Endothelial cell of umbilical vein (primary cell): ENCODE data around the gene TDRD9. TPM values are rescaled to one million over a fixed set of nuclear protein-coding genes. Genes with fewer than 3 reads are reported as not detected.
"Not testable (repeated sequence)": the region's sequence is repeated elsewhere in the genome, so short reads cannot be mapped to it uniquely, and the experiment has no call there.

Experiments used
- BruUV-seq: library from RNA; stranded (reverse); fragments of 400-500 nt; replicated peaks from 2 replicates; lab custom pipeline; 2021; lab: Mats Ljungman, UMichigan
- CTCF ChIA-PET: fragments of 300-600, 350-600 bp; sonication (Branson Sonifier 250); formaldehyde crosslinking; loops from one replicate; lab custom pipeline; 2021; ENCODE audit warnings: antibody characterized with exemption, inconsistent platforms; lab: Charles Lee
- POLR2A ChIA-PET: fragments of 300-600, 350-600 bp; sonication (Branson Sonifier 250); formaldehyde crosslinking; loops from one replicate; lab custom pipeline; 2021; ENCODE audit warnings: antibody characterized with exemption, inconsistent platforms; lab: Charles Lee
- DNase-seq: peaks from one replicate; pipeline ENCODE4 v3.0.0-alpha.2; 2011; ENCODE audit warnings: low read depth, low spot score
- FAIRE-seq: peaks from 2 replicates; lab custom pipeline; 2011; peaks lifted over from hg19 to GRCh38; lab: Jason Lieb, UNC
- H2AFZ ChIP-seq: 2 replicates; pipeline ENCODE4 v1.6.0; 2012; ENCODE audit warnings: low read depth, low read length, control low read depth, inconsistent platforms
- H3K27ac ChIP-seq: 2 replicates; pipeline ENCODE4 v1.5.1; 2011; ENCODE audit warnings: low read depth, mild to moderate bottlenecking, control low read depth, low read length, moderate library complexity; ENCODE audit not compliant: insufficient read depth
- H3K27me3 ChIP-seq, 2 experiments: 2 replicates each; pipeline versions ENCODE4 v1.6.0 to v1.6.1; 2011; ENCODE audit warnings: low read length in 2 of 2, mixed read lengths in 1 of 2; ENCODE audit not compliant: control insufficient read depth in 2 of 2, insufficient read depth in 2 of 2
- H3K36me3 ChIP-seq, 2 experiments: 2 replicates in 1 of 2; 3 replicates in 1 of 2; pipeline ENCODE4 v1.5.1; 2011; ENCODE audit warnings: low read length in 2 of 2, mild to moderate bottlenecking in 1 of 2, moderate library complexity in 1 of 2; ENCODE audit not compliant: control insufficient read depth in 2 of 2, insufficient read depth in 2 of 2; ENCODE audit errors: extremely low read depth in 1 of 2
- H3K4me1 ChIP-seq: 3 replicates; pipeline ENCODE4 v1.5.1; 2011; ENCODE audit warnings: mild to moderate bottlenecking, low read length; ENCODE audit not compliant: control insufficient read depth, insufficient read depth; ENCODE audit errors: extremely low read depth
- H3K4me2 ChIP-seq: 2 replicates; pipeline ENCODE4 v1.6.1; 2011; ENCODE audit warnings: low read length, control low read depth, mixed read lengths; ENCODE audit not compliant: insufficient read depth
- H3K4me3 ChIP-seq, 3 experiments: fragments of 200-600 bp in 1 of 3; sonication (generic), shearing (Covaris generic) in 1 of 3; replicated peaks in 1 of 3; 2 replicates each; pipeline ENCODE4 v1.5.1; 2011 to 2016; ENCODE audit warnings: control low read depth in 3 of 3, low read length in 3 of 3, mild to moderate bottlenecking in 2 of 3, inconsistent platforms in 1 of 3, low read depth in 1 of 3, moderate library complexity in 1 of 3; ENCODE audit not compliant: insufficient read depth in 1 of 3
- H3K79me2 ChIP-seq: 2 replicates; pipeline ENCODE4 v1.6.0; 2012; ENCODE audit warnings: low read length, inconsistent platforms; ENCODE audit not compliant: control insufficient read depth, insufficient read depth
- H3K9ac ChIP-seq: replicated peaks from 2 replicates; pipeline ENCODE3; 2011; ENCODE audit warnings: low read length, control low read depth; ENCODE audit not compliant: insufficient read depth; ENCODE audit errors: extremely low read depth
- H3K9me1 ChIP-seq: replicated peaks from 3 replicates; pipeline ENCODE4 v1.6.0; 2011; ENCODE audit warnings: mild to moderate bottlenecking, low read length; ENCODE audit not compliant: control insufficient read depth, insufficient read depth; ENCODE audit errors: extremely low read depth
- H3K9me3 ChIP-seq: replicated peaks from 2 replicates; pipeline ENCODE4 v1.5.1; 2012; ENCODE audit warnings: low read length, inconsistent platforms; ENCODE audit not compliant: control insufficient read depth, insufficient read depth
- H4K20me1 ChIP-seq: replicated peaks from 2 replicates; pipeline ENCODE3; 2011; ENCODE audit warnings: mild to moderate bottlenecking, low read length; ENCODE audit not compliant: control insufficient read depth, insufficient read depth; ENCODE audit errors: extremely low read depth
- CTCF ChIP-seq, 2 donors: IDR thresholded peaks; 1 replicate in 1 of 2; 2 replicates in 1 of 2; pipeline ENCODE4 v1.5.1; 2011; ENCODE audit warnings: low read length in 2 of 2, mild to moderate bottlenecking in 2 of 2, moderate library complexity in 2 of 2, control low read depth in 1 of 2, inconsistent platforms in 1 of 2, low read depth in 1 of 2; ENCODE audit not compliant: insufficient read depth in 1 of 2; ENCODE audit errors: extremely low read depth in 1 of 2
- EZH2 ChIP-seq: IDR thresholded peaks from 2 replicates; pipeline ENCODE4 v1.6.1; 2012; ENCODE audit warnings: borderline replicate concordance, low read depth, mild to moderate bottlenecking, moderate library complexity, low read length, inconsistent platforms; ENCODE audit not compliant: severe bottlenecking
- FOS ChIP-seq: IDR thresholded peaks from 2 replicates; pipeline ENCODE4 v1.6.1; 2011; ENCODE audit warnings: mild to moderate bottlenecking, low read length, moderate library complexity, borderline replicate concordance; ENCODE audit not compliant: insufficient read depth
- GATA2 ChIP-seq: IDR thresholded peaks from 2 replicates; pipeline ENCODE4 v1.7.0; 2011; ENCODE audit warnings: low read depth, mild to moderate bottlenecking, moderate library complexity, mixed read lengths, low read length; ENCODE audit not compliant: insufficient read length, insufficient read depth
- JUN ChIP-seq: IDR thresholded peaks from 2 replicates; pipeline ENCODE4 v1.6.1; 2011; ENCODE audit warnings: borderline replicate concordance, low read depth; ENCODE audit not compliant: insufficient read length, insufficient read depth
- MAX ChIP-seq: IDR thresholded peaks from 2 replicates; pipeline ENCODE4 v1.6.1; 2011; ENCODE audit not compliant: insufficient read depth, insufficient read length
- MYC ChIP-seq: IDR thresholded peaks from one replicate; pipeline ENCODE4 v1.6.1; 2011; ENCODE audit warnings: mild to moderate bottlenecking, low read depth, low read length
- POLR2A ChIP-seq: IDR thresholded peaks from 2 replicates; pipeline ENCODE4 v1.6.1; 2012; ENCODE audit warnings: low read depth, mild to moderate bottlenecking, control low read depth, low read length
- POLR2AphosphoS5 ChIP-seq: IDR thresholded peaks from 2 replicates; pipeline ENCODE4 v1.6.1; 2012; ENCODE audit warnings: low read depth, mild to moderate bottlenecking, control low read depth, low read length, moderate library complexity; ENCODE audit not compliant: insufficient read depth
- dilution Hi-C: fragments of 300-500 bp; cut with MboI; formaldehyde crosslinking; loops from one replicate; pipeline ENCODE4 v1.15.0; 2019; ENCODE audit warnings: low sequenced_read_pairs; ENCODE audit not compliant: extremely low pct_ligation_motif_present
- intact Hi-C: fragments of 100-400 bp; cut with micrococcal nuclease; formaldehyde crosslinking; loops from one replicate; pipeline ENCODE4 v1.10.0; 2022
- polyA plus RNA-seq, 4 experiments: library from polyadenylated mRNA; depleted of rRNA in 3 of 4; stranded (reverse) in 3 of 4; unstranded in 1 of 4; fragments of >200 nt; gene quantifications; 2 replicates each; pipeline versions ENCODE4 v1.2.1 to v1.2.3, GENCODE V29; 2011 to 2012; ENCODE audit warnings: missing spikeins in 1 of 4
- total RNA-seq: library from RNA; stranded (reverse); gene quantifications from 2 replicates; pipeline ENCODE4 v1.2.3, GENCODE V29; 2021

The TDRD9 gene
- total and polyA plus RNA-seq, 2 donors (not counting 3 experiments of a cell fraction or from before 2014, with no cell fraction given), result 0.52 to 1.4 TPM

GRCh38 chr14:103920981-103921854 lies 7.0 kb upstream of the TDRD9 start:
- intact Hi-C loops, result no loop called here
- CTCF ChIA-PET, result interaction anchor here (0.7 to 0.8 kb wide), 3 partner anchors 20 to 21 kb away, joined by 3 read pairs; partner anchors contain the start of gene RD3L
- POLR2A ChIA-PET, result no interaction called here
- Histone ChIP-seq H3K4me3 (peak overlapping the region; percentile 74 to 93 (median 91)), H3K36me3 (peaks cover 3 to 12% of the 10 kb centered on the region in 2 experiments), H3K27ac (peak overlapping the region; percentile 46), H3K27me3 (peaks cover 0 to 10% of the 10 kb centered on the region in 2 experiments), H3K4me2 (peak overlapping the region; percentile 88), H4K20me1 (no peaks in the 10 kb centered on the region), H2AFZ (peak overlapping the region; percentile 68), H3K4me1 (peaks cover 2% of the 10 kb centered on the region), H3K79me2 (peaks cover 40% of the 10 kb centered on the region), H3K9me1 (no peaks in the 10 kb centered on the region), H3K9me3 (no peaks in the 10 kb centered on the region), H3K9ac (peak overlapping the region; percentile 88)
- DNase-seq (peak; percentile 94), FAIRE-seq (peak; percentile 93)
- no peak for TF ChIP-seq GATA2
- TF ChIP-seq CTCF (IDR thresholded peaks at IDR 0.05; ENCODE audit: extremely low read depth in 1 of 2, insufficient read depth in 1 of 2, low read depth in 1 of 2, low read length in 2 of 2), result peak; percentile 100
- no peak for TF ChIP-seq EZH2
- peak; percentile 87 for TF ChIP-seq POLR2A
- peak; percentile 8 for TF ChIP-seq FOS
- peak; percentile 91 for TF ChIP-seq POLR2AphosphoS5
- TF ChIP-seq MYC, result peak; percentile 1
- no peak for TF ChIP-seq MAX
- TF ChIP-seq JUN, result no peak
- BruUV-seq, result TSS peak; percentile 86
- dilution Hi-C loops, result no loop called here

GRCh38 chr14:103921855-103922200 lies 6.4 kb upstream of the TDRD9 start:
- intact Hi-C loops, H3K36me3 ChIP-seq, H3K9ac ChIP-seq, FAIRE-seq, H3K4me1 ChIP-seq, DNase-seq, H3K27me3 ChIP-seq, dilution Hi-C loops, H3K9me1 ChIP-seq, H4K20me1 ChIP-seq, POLR2A ChIA-PET, H3K27ac ChIP-seq, H3K9me3 ChIP-seq, BruUV-seq: not testable (repeated sequence)
- Histone ChIP-seq H2AFZ (peak overlapping the region; percentile 68), H3K4me2 (peak overlapping the region; percentile 68), H3K4me3 (peak overlapping the region in 2 of 3 experiments; percentile 20), H3K79me2 (peaks cover 34% of the 10 kb centered on the region)
- CTCF ChIA-PET, result interaction anchor here (0.7 kb wide), 2 partner anchors 20 to 21 kb away, joined by 3 read pairs; partner anchors contain the start of gene RD3L
